HEK293 (cell line): Measurements from ENCODE around the gene OR4F6.

ENCODE experiments used
- SP2 ChIP-seq: fragments of 450-650 bp; formaldehyde crosslinking; IDR thresholded peaks from 2 replicates; pipeline ENCODE4 v1.5.1; 2016; ENCODE audit warnings: missing biosample characterization, missing genetic modification characterization
- YY1 ChIP-seq: fragments of 450-650 bp; formaldehyde crosslinking; IDR thresholded peaks from 2 replicates; pipeline ENCODE4 v1.5.1; 2018; ENCODE audit warnings: missing biosample characterization, missing genetic modification characterization
- ZBTB1 ChIP-seq: fragments of 450-650 bp; formaldehyde crosslinking; IDR thresholded peaks from 2 replicates; pipeline ENCODE4 v1.5.1; 2016; ENCODE audit warnings: missing biosample characterization, missing genetic modification characterization
- ZNF423 ChIP-seq: fragments of 450-650 bp; formaldehyde crosslinking; IDR thresholded peaks from 2 replicates; pipeline ENCODE4 v1.5.1; 2016; ENCODE audit warnings: missing biosample characterization, missing genetic modification characterization
- ZNF843 ChIP-seq: fragments of 450-650 bp; formaldehyde crosslinking; IDR thresholded peaks from 2 replicates; pipeline ENCODE4 v1.5.1; 2016; ENCODE audit warnings: missing biosample characterization, missing genetic modification characterization
- ZSCAN16 ChIP-seq: fragments of 450-650 bp; formaldehyde crosslinking; IDR thresholded peaks from 2 replicates; pipeline ENCODE4 v1.5.1; 2016; ENCODE audit warnings: missing biosample characterization, missing genetic modification characterization
- TF ChIP-seq, protein P1 (sequence below): fragments of 450-650 bp; formaldehyde crosslinking; IDR thresholded peaks from 2 replicates; pipeline ENCODE4 v1.5.1; 2016; ENCODE audit warnings: missing biosample characterization, missing genetic modification characterization
- TF ChIP-seq, protein P2 (sequence below): fragments of 450-650 bp; IDR thresholded peaks from 2 replicates; pipeline ENCODE4 v1.5.1; 2018; ENCODE audit warnings: missing biosample characterization, missing genetic modification characterization

DNA sequence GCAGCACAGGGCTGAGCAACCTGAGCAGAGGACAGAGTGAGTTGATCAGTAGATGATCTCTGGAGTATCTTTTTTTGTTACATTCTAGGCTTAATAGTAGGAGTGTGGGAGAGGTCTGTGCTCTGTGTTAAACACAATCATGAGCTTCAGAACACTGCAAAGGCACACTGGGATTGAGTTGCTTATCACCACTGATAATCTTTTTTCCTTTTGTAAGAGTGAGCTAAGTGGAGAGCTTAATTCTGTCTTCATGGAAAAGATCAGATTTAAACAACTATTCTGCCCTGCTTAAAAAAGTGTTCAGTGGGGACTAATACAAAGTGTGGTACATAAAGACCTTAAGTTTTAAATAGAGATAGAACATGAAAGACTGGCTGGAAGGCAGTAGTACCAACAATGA is 1.1 kb downstream of the OR4F6 start:
- TF ChIP-seq, protein P1, sequence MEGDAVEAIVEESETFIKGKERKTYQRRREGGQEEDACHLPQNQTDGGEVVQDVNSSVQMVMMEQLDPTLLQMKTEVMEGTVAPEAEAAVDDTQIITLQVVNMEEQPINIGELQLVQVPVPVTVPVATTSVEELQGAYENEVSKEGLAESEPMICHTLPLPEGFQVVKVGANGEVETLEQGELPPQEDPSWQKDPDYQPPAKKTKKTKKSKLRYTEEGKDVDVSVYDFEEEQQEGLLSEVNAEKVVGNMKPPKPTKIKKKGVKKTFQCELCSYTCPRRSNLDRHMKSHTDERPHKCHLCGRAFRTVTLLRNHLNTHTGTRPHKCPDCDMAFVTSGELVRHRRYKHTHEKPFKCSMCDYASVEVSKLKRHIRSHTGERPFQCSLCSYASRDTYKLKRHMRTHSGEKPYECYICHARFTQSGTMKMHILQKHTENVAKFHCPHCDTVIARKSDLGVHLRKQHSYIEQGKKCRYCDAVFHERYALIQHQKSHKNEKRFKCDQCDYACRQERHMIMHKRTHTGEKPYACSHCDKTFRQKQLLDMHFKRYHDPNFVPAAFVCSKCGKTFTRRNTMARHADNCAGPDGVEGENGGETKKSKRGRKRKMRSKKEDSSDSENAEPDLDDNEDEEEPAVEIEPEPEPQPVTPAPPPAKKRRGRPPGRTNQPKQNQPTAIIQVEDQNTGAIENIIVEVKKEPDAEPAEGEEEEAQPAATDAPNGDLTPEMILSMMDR (tag by site-specific recombination) = no peak
- no peak for TF ChIP-seq ZNF423 (tag by site-specific recombination)
- TF ChIP-seq, protein P2, sequence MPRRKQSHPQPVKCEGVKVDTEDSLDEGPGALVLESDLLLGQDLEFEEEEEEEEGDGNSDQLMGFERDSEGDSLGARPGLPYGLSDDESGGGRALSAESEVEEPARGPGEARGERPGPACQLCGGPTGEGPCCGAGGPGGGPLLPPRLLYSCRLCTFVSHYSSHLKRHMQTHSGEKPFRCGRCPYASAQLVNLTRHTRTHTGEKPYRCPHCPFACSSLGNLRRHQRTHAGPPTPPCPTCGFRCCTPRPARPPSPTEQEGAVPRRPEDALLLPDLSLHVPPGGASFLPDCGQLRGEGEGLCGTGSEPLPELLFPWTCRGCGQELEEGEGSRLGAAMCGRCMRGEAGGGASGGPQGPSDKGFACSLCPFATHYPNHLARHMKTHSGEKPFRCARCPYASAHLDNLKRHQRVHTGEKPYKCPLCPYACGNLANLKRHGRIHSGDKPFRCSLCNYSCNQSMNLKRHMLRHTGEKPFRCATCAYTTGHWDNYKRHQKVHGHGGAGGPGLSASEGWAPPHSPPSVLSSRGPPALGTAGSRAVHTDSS = no peak
- TF ChIP-seq ZSCAN16 (tag by site-specific recombination) = no peak
- TF ChIP-seq ZBTB1 (tag by site-specific recombination) = no peak
- TF ChIP-seq SP2 (tag by site-specific recombination) = no peak
- TF ChIP-seq ZNF843 (tag by site-specific recombination) = no peak
- no peak for TF ChIP-seq YY1 (tag by site-specific recombination)
